Hepatocyte (in vitro differentiated cells): ENCODE data around the gene CFAP68. TPM values are rescaled to one million over a fixed set of nuclear protein-coding genes. Genes with fewer than 3 reads are reported as not detected.

ENCODE experiments used
- DNase-seq: peaks from one replicate; pipeline ENCODE4 v3.0.0-alpha.2; 2016; ENCODE audit warnings: low spot score
- H2AFZ ChIP-seq: fragments of 200-600 bp; sonication (generic); 2 replicates; pipeline ENCODE4 v1.6.0; 2016; ENCODE audit warnings: antibody characterized with exemption, mild to moderate bottlenecking
- H3K27ac ChIP-seq: fragments of 200-600 bp; sonication (generic); 2 replicates; pipeline ENCODE4 v1.5.1; 2016; ENCODE audit warnings: mild to moderate bottlenecking
- H3K27me3 ChIP-seq: fragments of 200-600 bp; sonication (generic); 2 replicates; pipeline ENCODE4 v1.6.1; 2016
- H3K36me3 ChIP-seq: fragments of 200-600 bp; sonication (generic); replicated peaks from 2 replicates; pipeline ENCODE4 v1.5.1; 2016; ENCODE audit warnings: low read depth; ENCODE audit not compliant: insufficient read depth
- H3K4me1 ChIP-seq: fragments of 200-600 bp; sonication (generic); 2 replicates; pipeline ENCODE4 v1.5.1; 2016; ENCODE audit warnings: mild to moderate bottlenecking, moderate library complexity; ENCODE audit not compliant: insufficient read depth
- H3K4me2 ChIP-seq: fragments of 200-600 bp; sonication (generic); 2 replicates; pipeline ENCODE4 v1.6.0; 2016
- H3K4me3 ChIP-seq: fragments of 200-600 bp; sonication (generic); 2 replicates; pipeline ENCODE4 v1.5.1; 2016; ENCODE audit warnings: mild to moderate bottlenecking
- H3K79me2 ChIP-seq: fragments of 200-600 bp; sonication (generic); 2 replicates; pipeline ENCODE4 v1.6.0; 2017; ENCODE audit warnings: mild to moderate bottlenecking
- H3K9me2 ChIP-seq: fragments of 200-600 bp; sonication (generic); replicated peaks from 2 replicates; pipeline ENCODE4 v1.6.0; 2017; ENCODE audit warnings: mild to moderate bottlenecking; ENCODE audit not compliant: insufficient read depth
- H3K9me3 ChIP-seq: fragments of 200-600 bp; sonication (generic); 2 replicates; pipeline ENCODE4 v1.5.1; 2016; ENCODE audit warnings: low read depth, mild to moderate bottlenecking
- H4K20me1 ChIP-seq: fragments of 200-600 bp; sonication (generic); 2 replicates; pipeline ENCODE4 v1.6.0; 2016; ENCODE audit warnings: mild to moderate bottlenecking; ENCODE audit not compliant: insufficient read depth, poor library complexity, severe bottlenecking
- EZH2 ChIP-seq: fragments of 200-600 bp; sonication (generic); IDR thresholded peaks from 2 replicates; pipeline ENCODE4 v1.6.1; 2016; ENCODE audit warnings: antibody characterized with exemption, mild to moderate bottlenecking, borderline replicate concordance
- EZH2phosphoT487 ChIP-seq: fragments of 200-600 bp; sonication (generic); IDR thresholded peaks from one replicate; pipeline ENCODE4 v1.6.1; 2018; ENCODE audit warnings: antibody characterized with exemption, mild to moderate bottlenecking, low read depth, moderate library complexity; ENCODE audit not compliant: unreplicated experiment, severe bottlenecking
- WGBS: methylation state at CpG from one replicate; pipeline ENCODE4 v1.1.6; 2016; ENCODE audit warnings: low lambda C conversion rate; ENCODE audit errors: missing lambda C conversion rate; 5-methylcytosine and 5-hydroxymethylcytosine counted together
- polyA plus RNA-seq: library from polyadenylated mRNA; unstranded; fragments of >200 nt; fragmentation: Nextera tagmentation; extraction: Ambion mirVana; gene quantifications from 2 replicates; pipeline ENCODE4 v1.2.1, GENCODE V29; 2016
- total RNA-seq: library from RNA; depleted of rRNA; stranded (reverse); fragments of >200 nt; gene quantifications from 2 replicates; pipeline ENCODE4 v1.2.3, GENCODE V29; 2014
- TF ChIP-seq, protein P1 (sequence below): fragments of 200-600 bp; sonication (generic); IDR thresholded peaks from 2 replicates; pipeline ENCODE4 v1.5.1; 2016; ENCODE audit warnings: antibody characterized with exemption, mild to moderate bottlenecking; ENCODE audit not compliant: poor library complexity

The CFAP68 gene
- total and polyA plus RNA-seq, 2 experiments from 2014 or later: 21.8 to 24.6 TPM

DNA sequence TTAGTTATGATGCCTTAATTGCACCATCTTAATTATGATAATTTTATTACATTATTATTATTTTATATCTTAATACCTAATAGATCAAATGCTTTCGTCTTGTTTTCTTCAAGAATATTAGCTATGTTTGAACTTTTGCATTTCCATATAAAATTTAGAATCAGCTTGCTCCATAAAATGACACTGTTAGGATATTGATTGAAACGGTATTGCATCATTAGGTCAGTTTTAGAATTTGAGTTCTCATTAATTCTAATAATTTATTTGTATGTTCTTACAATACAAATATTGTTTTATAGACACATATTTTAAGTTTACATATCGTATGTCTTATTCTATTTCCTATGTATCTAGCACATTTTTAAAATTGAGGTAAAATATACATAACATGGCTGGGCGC, 6.7 kb downstream of the CFAP68 start:
- H3K79me2 ChIP-seq: no peaks in the 10 kb centered on the region
- no peak overlapping the region for H2AFZ ChIP-seq
- no peaks in the 10 kb centered on the region for H3K4me1 ChIP-seq
- H3K9me2 ChIP-seq: no peaks in the 10 kb centered on the region
- TF ChIP-seq EZH2: no peak
- no peak for TF ChIP-seq EZH2phosphoT487
- TF ChIP-seq, protein P1, sequence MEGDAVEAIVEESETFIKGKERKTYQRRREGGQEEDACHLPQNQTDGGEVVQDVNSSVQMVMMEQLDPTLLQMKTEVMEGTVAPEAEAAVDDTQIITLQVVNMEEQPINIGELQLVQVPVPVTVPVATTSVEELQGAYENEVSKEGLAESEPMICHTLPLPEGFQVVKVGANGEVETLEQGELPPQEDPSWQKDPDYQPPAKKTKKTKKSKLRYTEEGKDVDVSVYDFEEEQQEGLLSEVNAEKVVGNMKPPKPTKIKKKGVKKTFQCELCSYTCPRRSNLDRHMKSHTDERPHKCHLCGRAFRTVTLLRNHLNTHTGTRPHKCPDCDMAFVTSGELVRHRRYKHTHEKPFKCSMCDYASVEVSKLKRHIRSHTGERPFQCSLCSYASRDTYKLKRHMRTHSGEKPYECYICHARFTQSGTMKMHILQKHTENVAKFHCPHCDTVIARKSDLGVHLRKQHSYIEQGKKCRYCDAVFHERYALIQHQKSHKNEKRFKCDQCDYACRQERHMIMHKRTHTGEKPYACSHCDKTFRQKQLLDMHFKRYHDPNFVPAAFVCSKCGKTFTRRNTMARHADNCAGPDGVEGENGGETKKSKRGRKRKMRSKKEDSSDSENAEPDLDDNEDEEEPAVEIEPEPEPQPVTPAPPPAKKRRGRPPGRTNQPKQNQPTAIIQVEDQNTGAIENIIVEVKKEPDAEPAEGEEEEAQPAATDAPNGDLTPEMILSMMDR: no peak
- no peak overlapping the region for H3K27ac ChIP-seq
- no peaks in the 10 kb centered on the region for H3K36me3 ChIP-seq
- no peaks in the 10 kb centered on the region for H3K9me3 ChIP-seq
- no peak overlapping the region for H3K4me3 ChIP-seq
- no peaks in the 10 kb centered on the region for H3K27me3 ChIP-seq
- no peak overlapping the region for H3K4me2 ChIP-seq
- no peaks in the 10 kb centered on the region for H4K20me1 ChIP-seq
- WGBS: 95% methylated on average over 4 of the region's 4 CpGs
- no peak for DNase-seq

DNA sequence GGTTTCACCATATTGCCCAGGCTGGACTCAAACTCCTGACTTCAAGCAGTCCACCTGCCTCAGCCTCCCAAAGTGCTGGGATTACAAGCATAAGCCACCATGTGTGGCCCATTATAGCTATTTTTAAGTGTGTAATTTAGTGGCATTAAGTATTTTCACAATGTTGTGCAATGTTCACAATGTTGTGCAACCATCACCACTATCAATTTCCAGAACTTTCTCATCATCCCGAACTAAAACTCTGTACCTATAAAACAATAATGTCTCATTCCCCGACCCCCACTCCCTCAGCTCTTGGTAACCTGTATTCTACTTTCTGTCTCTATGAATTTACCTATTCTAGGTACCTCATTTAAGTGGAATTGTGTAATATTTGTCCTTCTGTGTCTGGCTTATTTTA, 7.5 kb downstream of the CFAP68 start:
- H3K4me2 ChIP-seq: no peak overlapping the region
- WGBS: 76% methylated on average over 2 of the region's 2 CpGs
- DNase-seq: no peak
- no peaks in the 10 kb centered on the region for H3K9me2 ChIP-seq
- H3K4me1 ChIP-seq: no peaks in the 10 kb centered on the region
- no peaks in the 10 kb centered on the region for H3K9me3 ChIP-seq
- no peak overlapping the region for H3K4me3 ChIP-seq
- no peak for TF ChIP-seq EZH2
- TF ChIP-seq, protein P1: no peak
- TF ChIP-seq EZH2phosphoT487: no peak
- no peaks in the 10 kb centered on the region for H3K27me3 ChIP-seq
- no peak overlapping the region for H3K27ac ChIP-seq
- no peak overlapping the region for H2AFZ ChIP-seq
- no peaks in the 10 kb centered on the region for H4K20me1 ChIP-seq
- H3K36me3 ChIP-seq: no peaks in the 10 kb centered on the region
- no peaks in the 10 kb centered on the region for H3K79me2 ChIP-seq

DNA sequence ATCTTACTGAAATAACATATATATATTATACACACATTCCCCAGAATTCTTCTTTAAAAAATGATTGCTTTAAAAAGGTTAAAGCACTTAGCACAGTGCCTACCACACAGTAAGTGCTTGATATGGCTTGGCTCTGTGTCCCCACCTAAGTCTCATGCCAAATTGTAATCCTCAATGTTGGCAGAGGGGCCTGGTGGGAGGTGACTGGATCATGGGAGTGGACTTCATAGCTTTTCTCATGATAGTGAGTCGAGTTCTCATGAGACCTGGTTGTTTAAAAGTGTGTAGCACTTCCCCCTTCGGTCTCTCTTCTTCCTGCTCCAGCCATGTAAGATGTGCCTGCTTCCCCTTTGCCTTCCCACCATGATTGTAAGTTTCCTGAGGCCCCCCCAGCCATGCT, 26.1 kb downstream of the CFAP68 start:
- Histone ChIP-seq H3K4me3 (no peak overlapping the region), H3K79me2 (no peaks in the 10 kb centered on the region), H3K27ac (no peak overlapping the region), H3K4me2 (no peak overlapping the region), H4K20me1 (no peaks in the 10 kb centered on the region), H3K9me3 (no peaks in the 10 kb centered on the region), H2AFZ (no peak overlapping the region), H3K4me1 (no peaks in the 10 kb centered on the region), H3K36me3 (no peaks in the 10 kb centered on the region), H3K27me3 (no peaks in the 10 kb centered on the region), H3K9me2 (no peaks in the 10 kb centered on the region)
- no peak for DNase-seq
- 76% methylated on average over 2 of the region's 2 CpGs for WGBS
- TF ChIP-seq EZH2: no peak
- TF ChIP-seq, protein P1: no peak
- no peak for TF ChIP-seq EZH2phosphoT487

DNA sequence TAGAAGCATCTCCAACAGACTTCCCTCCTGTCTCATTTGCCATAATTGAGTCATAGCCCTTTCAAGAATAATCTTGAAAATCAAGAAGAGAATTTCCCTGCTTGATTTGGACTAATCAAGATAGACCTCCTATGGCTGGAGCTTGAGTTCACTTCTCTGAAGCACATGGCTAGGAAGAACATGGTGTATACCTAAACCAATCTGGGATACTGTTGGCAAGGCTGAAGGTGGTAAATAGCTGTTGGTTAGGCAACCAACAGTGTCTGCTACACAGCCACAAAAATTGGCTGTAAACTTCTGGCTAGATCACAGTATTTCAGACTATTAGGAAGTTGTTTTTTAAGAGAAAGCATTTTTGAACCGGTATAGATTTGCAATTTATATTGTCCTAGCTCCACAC, 27.3 kb downstream of the CFAP68 start:
- no peak overlapping the region for H3K4me3 ChIP-seq
- H2AFZ ChIP-seq: no peak overlapping the region
- H3K36me3 ChIP-seq: no peaks in the 10 kb centered on the region
- H3K27ac ChIP-seq: no peak overlapping the region
- H3K79me2 ChIP-seq: no peaks in the 10 kb centered on the region
- DNase-seq: no peak
- WGBS: 100% methylated on average over 1 of the region's 1 CpG
- H3K9me2 ChIP-seq: no peaks in the 10 kb centered on the region
- no peaks in the 10 kb centered on the region for H3K27me3 ChIP-seq
- H3K4me1 ChIP-seq: peaks cover 11% of the 10 kb centered on the region
- H4K20me1 ChIP-seq: no peaks in the 10 kb centered on the region
- H3K4me2 ChIP-seq: no peak overlapping the region
- TF ChIP-seq EZH2 (no peak), EZH2phosphoT487 (no peak)
- TF ChIP-seq, protein P1: no peak
- no peaks in the 10 kb centered on the region for H3K9me3 ChIP-seq
